ENCODE data around the gene MYLK2.

Gene MYLK2

DNA sequence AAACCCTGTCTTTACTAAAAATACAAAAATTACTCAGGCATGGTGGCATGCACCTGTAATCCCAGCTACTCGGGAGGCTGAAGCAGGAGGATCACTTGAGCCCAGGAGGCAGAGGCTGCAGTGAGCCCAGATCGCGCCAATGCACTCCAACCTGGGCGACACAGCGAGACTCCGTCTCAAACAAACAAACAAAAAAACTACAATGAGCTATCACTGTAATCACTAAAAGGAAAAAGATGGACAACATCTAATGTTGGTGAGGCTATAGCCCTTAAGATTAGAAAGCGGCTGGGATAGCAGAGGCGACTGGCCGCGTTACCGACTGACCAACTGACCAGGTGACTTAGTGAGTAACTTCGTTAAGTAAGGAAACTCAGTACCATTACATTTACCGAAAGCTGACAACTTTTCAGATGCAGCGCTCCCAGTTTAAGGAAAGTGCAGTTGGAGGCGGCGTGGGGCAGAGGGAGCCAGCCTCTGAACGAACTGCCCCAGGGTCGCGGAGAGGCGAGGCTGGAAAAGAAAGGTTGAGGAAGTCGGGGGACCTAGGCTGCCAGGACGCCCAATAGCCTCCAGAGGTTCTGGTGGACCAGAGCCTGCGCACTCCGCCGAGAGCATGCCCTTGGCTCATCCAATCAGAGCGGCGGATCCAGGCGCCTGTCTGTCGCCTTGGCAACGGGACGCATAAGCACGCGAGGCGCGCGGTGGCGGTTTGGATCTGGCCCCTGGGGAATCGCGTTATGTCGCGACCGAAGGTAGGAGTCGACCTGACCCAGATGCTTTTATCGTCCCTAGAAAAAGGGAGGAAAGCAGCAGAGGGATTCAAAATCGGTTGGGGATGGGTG, 60.2 kb downstream of the MYLK2 start:
- peak; percentile 81 for DNase-seq

DNA sequence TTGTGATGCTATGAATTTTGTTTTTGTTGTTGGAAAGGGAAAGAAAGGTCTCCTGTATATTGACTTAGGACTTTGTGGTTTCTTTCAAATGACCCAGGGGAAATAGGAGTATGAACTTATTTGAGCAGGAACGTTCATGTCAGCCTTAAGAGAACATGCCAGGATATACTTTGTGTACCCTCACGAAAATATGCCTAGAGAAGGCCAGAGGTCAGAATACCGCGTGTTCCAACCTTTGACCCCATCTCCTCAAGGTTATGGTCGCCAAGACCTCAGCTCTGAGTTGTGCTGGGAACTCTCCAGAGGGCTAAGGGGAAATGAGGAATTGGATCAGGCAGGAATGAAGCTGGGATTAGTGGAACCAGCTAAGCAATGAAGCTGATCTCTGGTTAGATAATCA, 62.8 kb downstream of the MYLK2 start:
- DNase-seq, result no peak

DNA sequence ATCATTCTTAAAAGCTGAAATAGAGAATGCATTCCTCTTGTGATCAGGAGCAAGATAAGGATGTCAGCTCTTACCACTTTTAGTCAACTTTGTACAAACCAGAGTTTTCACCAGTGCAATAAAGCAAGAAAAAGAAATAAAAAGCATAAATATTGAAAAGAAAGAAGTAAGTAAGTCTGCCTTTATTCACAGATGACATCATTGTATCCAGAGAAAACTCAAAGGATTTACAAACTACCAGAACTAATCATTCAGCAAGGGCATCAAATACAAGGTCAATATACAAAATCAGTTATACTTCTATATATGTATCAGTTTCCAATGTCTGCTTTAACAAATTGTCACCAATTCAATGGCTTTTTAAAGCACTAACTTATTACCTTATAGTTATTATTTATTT, 64.7 kb downstream of the MYLK2 start:
- DNase-seq, result no peak

All from RPMI8226 (cell line).